Panc1 (cell line): Measurements from ENCODE around the gene ACTR3C. TPM values are rescaled to one million over a fixed set of nuclear protein-coding genes. Genes with fewer than 3 reads are reported as not detected.

Experiments
- ATAC-seq: fragments of 200-7000 bp; cut with Tn5 transposase; 2 replicates; pipeline ENCODE4 v1.9.1; 2020; ENCODE audit warnings: mild to moderate bottlenecking, moderate library complexity
- BruUV-seq: library from RNA; stranded (reverse); fragments of 400-500 nt; replicated peaks from 2 replicates; lab custom pipeline; 2021; lab: Mats Ljungman, UMichigan
- CTCF ChIA-PET: fragments of 300-600 bp; sonication (Branson Sonifier 250); formaldehyde crosslinking; loops from one replicate; lab custom pipeline; 2022; ENCODE audit warnings: antibody characterized with exemption; lab: Charles Lee
- POLR2A ChIA-PET: fragments of 300-600 bp; sonication (Branson Sonifier 250); formaldehyde crosslinking; loops from one replicate; lab custom pipeline; 2022; ENCODE audit warnings: antibody characterized with exemption; lab: Charles Lee
- DNase-seq: peaks from one replicate; pipeline ENCODE4 v3.0.0-alpha.2; 2010; ENCODE audit warnings: low read depth, low spot score
- H3K27ac ChIP-seq: 2 replicates; pipeline ENCODE4 v1.5.1; 2011; ENCODE audit warnings: mild to moderate bottlenecking, low read length, inconsistent platforms
- H3K27me3 ChIP-seq: fragments of 200-500 bp; sonication (Bioruptor generic); 2 replicates; pipeline ENCODE4 v1.6.0; 2014; ENCODE audit warnings: low read length, inconsistent platforms; ENCODE audit not compliant: control insufficient read depth, insufficient read depth
- H3K36me3 ChIP-seq: fragments of 200-500 bp; sonication (Bioruptor generic); 2 replicates; pipeline ENCODE4 v1.5.1; 2014; ENCODE audit warnings: inconsistent platforms, mild to moderate bottlenecking, low read length, moderate library complexity; ENCODE audit not compliant: control insufficient read depth, insufficient read depth
- H3K4me1 ChIP-seq: 2 replicates; pipeline ENCODE4 v1.5.1; 2011; ENCODE audit warnings: inconsistent platforms, mild to moderate bottlenecking, low read length, moderate library complexity; ENCODE audit not compliant: control insufficient read depth, insufficient read depth
- H3K4me3 ChIP-seq, 2 experiments: 2 replicates each; pipeline ENCODE4 v1.5.1; 2011 to 2012; ENCODE audit warnings: low read depth in 2 of 2, low read length in 2 of 2, mild to moderate bottlenecking in 2 of 2, inconsistent platforms in 1 of 2, moderate library complexity in 1 of 2
- H3K9me3 ChIP-seq: fragments of 200-500 bp; sonication (Bioruptor generic); 2 replicates; pipeline ENCODE4 v1.5.1; 2014; ENCODE audit warnings: low read depth, mild to moderate bottlenecking, inconsistent platforms, low read length, moderate library complexity; ENCODE audit not compliant: control insufficient read depth, insufficient read depth
- CTCF ChIP-seq: fragments of 450-650 bp; IDR thresholded peaks from 2 replicates; pipeline ENCODE4 v1.5.1; 2017; ENCODE audit warnings: mild to moderate bottlenecking
- POLR2AphosphoS5 ChIP-seq: IDR thresholded peaks from 2 replicates; pipeline ENCODE4 v1.6.1; 2012; ENCODE audit warnings: mild to moderate bottlenecking, low read depth, low read length, moderate library complexity
- REST ChIP-seq, 2 experiments: IDR thresholded peaks; 2 replicates each; pipeline ENCODE4 v1.6.1; 2011 to 2012; ENCODE audit warnings: low read depth in 2 of 2, control low read depth in 1 of 2, low read length in 1 of 2, mild to moderate bottlenecking in 1 of 2, moderate library complexity in 1 of 2; ENCODE audit not compliant: insufficient read depth in 1 of 2
- SIN3A ChIP-seq: IDR thresholded peaks from 2 replicates; pipeline ENCODE4 v1.6.1; 2012; ENCODE audit warnings: low read depth, mild to moderate bottlenecking, low read length, moderate library complexity, borderline replicate concordance; ENCODE audit not compliant: insufficient read depth
- TCF7L2 ChIP-seq: IDR thresholded peaks from 2 replicates; pipeline ENCODE4 v1.6.1; 2011; ENCODE audit warnings: mild to moderate bottlenecking, low read depth, low read length, inconsistent platforms
- in situ Hi-C: cut with HindIII; loops from 2 replicates; pipeline ENCODE4 v1.10.0; 2016; ENCODE audit warnings: low sequenced_read_pairs, low pct_unique_long_range_greater_than_20kb
- intact Hi-C: fragments of 100-400 bp; cut with micrococcal nuclease; formaldehyde crosslinking; loops from one replicate; pipeline ENCODE4 v1.10.0; 2022; ENCODE audit not compliant: unreplicated experiment
- total RNA-seq: library from RNA; stranded (reverse); gene quantifications from one replicate; pipeline ENCODE4 v1.2.1, GENCODE V29; 2021; ENCODE audit not compliant: unreplicated experiment

Gene ACTR3C
- total RNA-seq, 1 experiment from 2014 or later: 6.5 TPM

GRCh38 chr7:150344299-150344698 is 21.0 kb upstream of the ACTR3C start:
- no peak for TF ChIP-seq CTCF
- TF ChIP-seq REST (IDR thresholded peaks at IDR 0.05; ENCODE audit: insufficient read depth in 1 of 2, low read depth in 2 of 2, low read length in 1 of 2): no peak
- no peak for TF ChIP-seq SIN3A
- TF ChIP-seq TCF7L2: no peak
- TF ChIP-seq POLR2AphosphoS5: no peak
- Histone ChIP-seq H3K27me3 (no peaks in the 10 kb centered on the region), H3K36me3 (no peaks in the 10 kb centered on the region), H3K27ac (no peak overlapping the region), H3K4me1 (peaks cover 3% of the 10 kb centered on the region; the same call in 1 of the 2 replicates), H3K9me3 (peaks cover 11% of the 10 kb centered on the region; the same call in 1 of the 2 replicates), H3K4me3 (no peak overlapping the region)
- ATAC-seq (no peak), DNase-seq (no peak)
- ChIA-PET CTCF (no interaction called here), POLR2A (no interaction called here)
- BruUV-seq: no TSS peak
- in situ Hi-C loops (no loop called here), intact Hi-C loops (no loop called here)

GRCh38 chr7:150343225-150343624 is 19.9 kb upstream of the ACTR3C start:
- Histone ChIP-seq H3K4me1 (peaks cover 3% of the 10 kb centered on the region; the same call in 1 of the 2 replicates), H3K9me3 (peaks cover 11% of the 10 kb centered on the region; the same call in 1 of the 2 replicates), H3K4me3 (no peak overlapping the region), H3K27me3 (no peaks in the 10 kb centered on the region), H3K36me3 (no peaks in the 10 kb centered on the region), H3K27ac (no peak overlapping the region)
- TF ChIP-seq REST (IDR thresholded peaks at IDR 0.05; ENCODE audit: insufficient read depth in 1 of 2, low read depth in 2 of 2, low read length in 1 of 2) (no peak), TCF7L2 (no peak), CTCF (no peak), SIN3A (no peak), POLR2AphosphoS5 (no peak)
- CTCF ChIA-PET: no interaction called here
- intact Hi-C loops: no loop called here
- ATAC-seq (no peak), DNase-seq (no peak)
- POLR2A ChIA-PET: no interaction called here
- in situ Hi-C loops: no loop called here
- BruUV-seq: no TSS peak
